GM19372 (cell line): ENCODE measurements around the gene KDM6A.
A peak's percentile ranks its signal among the peaks of the same experiment; 100 is the strongest.
"Not testable (repeated sequence)": the region's sequence is repeated elsewhere in the genome, so short reads cannot be mapped to it uniquely, and the experiment has no call there.

ENCODE experiments used
- ATAC-seq: cut with Tn5 transposase; IDR thresholded peaks from one replicate; pipeline ENCODE4 v1.9.1; 2021; ENCODE audit warnings: mild to moderate bottlenecking, low read depth, moderate library complexity; ENCODE audit not compliant: unreplicated experiment

The KDM6A gene

GRCh38 chrX:44872821-44873414 is at the start of gene KDM6A:
KDM6A (plus strand) TSS chrX:44873188; CDS start chrX:44873552, 364 bp downstream.
- peak; percentile 88 for ATAC-seq

GRCh38 chrX:44823193-44823592 is 49.8 kb upstream of the KDM6A start:
- ATAC-seq: not testable (repeated sequence)

- no peak for ATAC-seq
Observed at GRCh38 chrX:44828008-44828605, 44.9 kb upstream of the KDM6A start.

- ATAC-seq: no peak
Observed at GRCh38 chrX:44829832-44830231, 43.2 kb upstream of the KDM6A start.

DNA sequence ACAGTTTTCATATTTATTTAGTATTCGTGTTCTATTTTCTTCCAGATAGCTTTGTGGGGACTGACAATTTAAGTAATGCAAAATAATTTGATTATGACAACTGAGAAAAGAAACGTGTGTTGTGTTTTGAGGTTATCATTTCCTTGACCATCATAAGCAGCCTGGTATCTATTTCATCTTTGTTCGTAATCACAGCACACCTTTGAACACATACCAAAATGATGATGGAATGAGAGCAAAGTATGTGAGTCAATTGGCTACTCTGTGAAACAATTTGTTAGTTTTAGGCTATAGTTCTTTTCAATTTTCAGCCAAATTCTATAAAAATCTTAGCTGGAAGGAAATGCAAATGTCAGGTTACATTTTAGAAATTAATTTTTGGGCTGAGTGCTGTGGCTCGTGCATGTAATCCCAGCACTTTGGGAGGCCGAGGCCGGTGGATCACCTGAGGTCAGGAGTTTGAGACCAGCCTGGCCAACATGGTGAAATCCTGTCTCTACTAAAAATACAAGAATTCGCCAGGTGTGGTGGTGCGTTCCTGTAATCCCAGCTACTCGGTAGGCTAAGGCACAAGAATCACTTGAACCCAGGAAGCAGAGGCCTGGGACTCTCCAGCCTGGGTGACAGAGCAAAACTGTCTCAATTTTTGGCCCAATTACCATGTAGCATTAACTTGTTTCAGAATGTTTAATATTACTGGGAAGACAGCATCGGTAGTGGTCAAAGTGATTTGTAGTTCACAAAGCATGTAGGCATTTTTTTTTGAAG is 30.3 kb upstream of the KDM6A start:
- ATAC-seq: no peak

- no peak for ATAC-seq
Observed at GRCh38 chrX:44843318-44843702, 29.7 kb upstream of the KDM6A start.

- no peak for ATAC-seq
Observed at GRCh38 chrX:44843753-44844152, 29.2 kb upstream of the KDM6A start, which contains the start of gene DUSP21. DUSP21 (plus strand) TSS chrX:44844021; CDS start chrX:44844133, 112 bp downstream.

DNA sequence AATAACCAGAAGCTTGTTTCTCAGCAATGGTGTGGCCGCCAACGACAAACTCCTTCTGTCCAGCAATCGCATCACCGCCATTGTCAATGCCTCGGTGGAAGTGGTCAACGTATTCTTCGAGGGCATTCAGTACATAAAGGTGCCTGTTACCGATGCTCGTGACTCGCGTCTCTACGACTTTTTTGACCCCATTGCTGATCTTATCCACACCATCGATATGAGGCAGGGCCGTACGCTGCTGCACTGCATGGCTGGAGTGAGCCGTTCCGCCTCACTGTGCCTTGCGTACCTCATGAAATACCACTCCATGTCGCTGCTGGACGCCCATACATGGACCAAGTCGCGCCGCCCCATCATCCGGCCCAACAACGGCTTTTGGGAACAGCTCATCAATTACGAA is 28.8 kb upstream of the KDM6A start:
- ATAC-seq: no peak

GRCh38 chrX:44850891-44851290 is 22.1 kb upstream of the KDM6A start:
- not testable (repeated sequence) for ATAC-seq

- no peak for ATAC-seq
Observed at GRCh38 chrX:44871114-44871645, 1.8 kb upstream of the KDM6A start.

GRCh38 chrX:44871931-44872820 is 812 bp upstream of the KDM6A start:
- no peak for ATAC-seq

DNA sequence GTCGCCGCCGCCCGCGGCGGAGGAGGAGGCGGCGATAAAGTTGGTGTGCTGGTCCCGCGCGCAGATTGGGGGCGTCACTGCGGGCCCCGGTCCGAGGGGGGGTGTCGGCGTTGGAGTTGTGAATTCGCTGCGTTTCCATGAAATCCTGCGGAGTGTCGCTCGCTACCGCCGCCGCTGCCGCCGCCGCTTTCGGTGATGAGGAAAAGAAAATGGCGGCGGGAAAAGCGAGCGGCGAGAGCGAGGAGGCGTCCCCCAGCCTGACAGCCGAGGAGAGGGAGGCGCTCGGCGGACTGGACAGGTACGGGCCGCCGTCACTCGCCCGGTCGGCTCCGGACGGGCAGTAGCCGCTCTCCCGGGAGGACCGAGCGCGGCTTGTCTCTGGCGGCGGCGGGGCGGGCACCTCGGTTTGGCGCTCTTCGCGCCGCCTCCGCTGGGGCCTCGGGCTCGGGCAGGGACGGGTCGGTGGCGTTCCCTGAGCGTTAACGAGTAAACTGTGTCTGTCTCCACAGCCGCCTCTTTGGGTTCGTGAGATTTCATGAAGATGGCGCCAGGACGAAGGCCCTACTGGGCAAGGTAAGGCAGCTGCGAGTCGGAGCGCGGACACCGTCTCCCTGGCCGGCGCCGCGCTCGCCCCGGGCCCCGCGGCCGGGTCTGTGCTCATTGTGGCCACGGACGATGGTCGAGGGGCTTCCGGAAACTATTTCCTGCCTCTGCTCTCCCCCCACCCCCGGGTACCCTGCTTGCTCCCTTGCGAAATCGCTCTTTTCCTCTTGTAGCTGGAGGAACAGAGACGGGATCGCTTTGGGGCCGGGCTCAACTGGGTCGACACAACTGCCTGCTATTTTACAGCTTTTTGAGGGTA is 658 bp downstream of the KDM6A start:
- ATAC-seq: no peak

- no peak for ATAC-seq
Observed at GRCh38 chrX:44874420-44875184, 1.6 kb downstream of the KDM6A start.

DNA sequence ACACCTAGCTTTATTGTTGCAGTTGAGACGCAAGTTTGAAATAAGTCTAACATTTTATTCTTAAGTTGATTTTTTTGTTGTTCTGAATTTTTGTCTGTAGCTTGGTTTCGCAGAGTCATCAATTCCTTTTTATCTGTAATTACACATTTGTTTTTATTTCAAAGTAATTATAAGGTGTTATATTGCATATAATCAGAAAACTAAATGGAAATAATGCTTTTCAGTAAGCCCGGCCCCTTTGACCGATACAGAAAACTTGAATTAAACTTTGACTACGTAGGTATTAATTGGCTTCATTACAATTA is 2.1 kb downstream of the KDM6A start:
- ATAC-seq: no peak

DNA sequence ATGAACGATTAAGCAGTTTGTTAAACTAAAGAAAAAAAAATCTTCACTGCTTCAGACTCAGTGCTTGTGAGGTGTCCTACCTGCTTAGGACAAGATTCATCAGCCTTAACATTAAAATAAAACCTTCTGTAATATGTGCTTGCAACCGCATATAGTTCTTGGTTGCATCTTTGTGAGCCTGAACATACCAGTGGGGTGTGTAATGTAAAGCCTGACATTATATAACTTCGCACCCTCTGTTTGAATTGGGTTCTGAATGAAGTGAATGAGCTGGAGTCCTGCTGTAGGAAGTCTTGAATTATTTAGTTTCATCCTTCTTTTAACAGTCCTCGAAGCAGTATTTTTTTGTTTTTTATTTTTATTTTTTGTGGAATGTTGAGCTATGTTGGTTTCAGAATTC is 3.1 kb downstream of the KDM6A start:
- ATAC-seq: no peak

DNA sequence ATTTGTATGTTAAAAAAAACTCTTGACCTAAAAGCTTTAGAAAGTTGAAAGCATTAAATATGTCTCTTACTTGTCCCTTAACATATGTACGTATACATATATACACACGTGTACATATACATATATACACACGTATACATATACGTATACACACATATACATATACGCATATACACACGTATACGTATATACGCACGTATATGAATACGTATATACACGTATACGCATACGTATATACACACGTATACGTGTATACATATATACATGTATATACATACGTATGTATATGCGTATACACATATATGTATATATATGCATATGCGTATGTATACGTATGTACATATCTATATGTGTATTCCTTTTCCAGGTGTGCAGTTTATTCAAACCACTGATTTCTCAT is 3.8 kb downstream of the KDM6A start:
- no peak for ATAC-seq

DNA sequence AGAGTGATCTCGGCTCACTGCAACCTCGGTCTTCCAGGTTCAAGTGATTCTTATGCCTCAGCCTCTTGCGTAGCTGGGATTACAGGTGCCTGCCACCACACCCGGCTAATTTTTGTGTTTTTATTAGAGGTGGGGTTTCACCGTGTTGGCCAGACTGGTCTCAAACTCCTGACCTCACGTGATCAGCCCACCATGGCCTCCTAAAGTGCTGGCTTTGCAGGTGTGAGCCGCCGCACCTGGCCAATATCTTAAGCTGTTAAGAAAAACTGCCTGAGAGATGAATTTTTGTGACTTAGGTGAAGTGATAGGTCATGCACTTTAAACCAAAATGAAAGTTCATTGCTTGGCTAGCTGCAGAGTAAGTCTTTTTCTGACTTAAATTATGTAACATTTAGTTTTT is 5.8 kb downstream of the KDM6A start:
- no peak for ATAC-seq

DNA sequence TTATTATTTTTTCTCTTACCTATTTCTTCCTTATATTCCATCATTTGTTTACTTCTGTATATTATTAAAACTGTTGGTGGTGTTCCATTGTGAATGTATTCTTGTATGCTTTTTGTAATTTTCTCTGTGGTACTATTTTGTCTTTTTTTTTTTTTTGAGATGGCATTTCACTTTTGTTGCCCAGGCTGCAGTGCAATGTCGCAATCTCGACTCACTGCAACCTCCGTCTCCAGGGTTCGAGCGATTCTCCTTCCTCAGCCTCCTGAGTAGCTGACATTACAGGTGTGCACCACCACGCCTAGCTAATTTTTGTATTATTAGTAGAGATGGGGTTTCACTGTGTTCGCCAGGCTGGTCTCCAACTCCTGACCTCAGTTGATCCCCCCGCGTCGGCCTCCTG is 8.6 kb downstream of the KDM6A start:
- ATAC-seq: no peak

DNA sequence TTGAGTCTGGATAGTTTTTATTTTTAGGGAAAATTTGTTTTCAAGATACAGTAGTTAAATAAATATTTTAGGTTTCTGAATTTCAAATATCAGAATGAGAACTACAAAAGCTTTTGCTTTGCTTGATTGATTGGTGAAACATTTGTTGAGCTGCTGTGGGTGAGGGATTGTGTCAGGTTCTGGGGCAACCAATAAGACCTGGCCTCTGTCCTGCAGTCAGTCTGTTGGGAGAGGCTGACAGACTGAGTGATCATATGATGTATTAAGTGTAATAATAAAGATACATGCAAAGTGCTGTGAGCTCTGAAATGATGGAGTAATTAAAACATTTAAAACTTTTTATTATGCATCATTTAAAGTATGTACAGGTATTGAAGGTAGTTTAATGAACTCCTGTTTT is 9.6 kb downstream of the KDM6A start:
- no peak for ATAC-seq
